AG09319 (cell line): ENCODE results near the gene FAM168B.
"Not testable (repeated sequence)": the region's sequence is repeated elsewhere in the genome, so short reads cannot be mapped to it uniquely, and the experiment has no call there.

Experiments
- DNase-seq: peaks from one replicate; pipeline ENCODE4 v3.0.0-alpha.2; 2010; ENCODE audit warnings: low read depth; ENCODE audit errors: extremely low read depth
- TF ChIP-seq, protein P1 (sequence below): IDR thresholded peaks from 2 replicates; pipeline ENCODE4 v1.5.1; 2011; ENCODE audit warnings: low read depth, mild to moderate bottlenecking, inconsistent platforms, low read length, moderate library complexity

Gene FAM168B

DNA sequence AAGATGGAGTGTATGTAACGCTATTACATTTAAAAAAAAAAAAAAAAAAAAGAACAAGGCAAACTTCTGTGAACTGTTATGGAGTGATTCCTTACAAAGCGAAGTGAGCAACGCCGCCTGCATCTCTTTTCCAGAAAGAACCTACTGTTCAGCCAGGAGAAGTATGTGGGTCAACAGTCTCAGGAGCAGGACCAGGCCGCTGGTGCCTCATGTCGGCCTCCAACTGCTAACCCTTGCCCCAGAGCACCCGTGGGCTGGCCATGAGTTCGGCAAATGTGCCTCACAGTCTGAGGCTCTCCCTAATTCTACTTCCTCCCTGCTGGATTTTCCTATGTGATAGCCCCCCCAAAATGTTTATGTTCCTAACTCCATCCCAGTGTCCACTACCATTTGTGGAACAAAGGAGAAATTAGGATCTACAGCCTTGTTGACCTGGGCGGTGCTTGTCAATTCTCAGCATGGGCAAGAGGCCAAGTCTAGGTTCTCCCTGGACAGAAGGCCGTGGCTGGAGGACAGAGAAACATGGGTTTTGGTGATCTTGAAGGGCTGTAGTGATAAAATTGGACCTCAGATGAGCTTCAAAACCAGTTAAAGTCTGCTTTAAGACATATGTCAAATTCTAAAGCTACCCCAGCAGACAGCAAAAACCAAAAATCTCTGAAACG is 15.9 kb downstream of the FAM168B start:
- DNase-seq: no peak
- TF ChIP-seq, protein P1, sequence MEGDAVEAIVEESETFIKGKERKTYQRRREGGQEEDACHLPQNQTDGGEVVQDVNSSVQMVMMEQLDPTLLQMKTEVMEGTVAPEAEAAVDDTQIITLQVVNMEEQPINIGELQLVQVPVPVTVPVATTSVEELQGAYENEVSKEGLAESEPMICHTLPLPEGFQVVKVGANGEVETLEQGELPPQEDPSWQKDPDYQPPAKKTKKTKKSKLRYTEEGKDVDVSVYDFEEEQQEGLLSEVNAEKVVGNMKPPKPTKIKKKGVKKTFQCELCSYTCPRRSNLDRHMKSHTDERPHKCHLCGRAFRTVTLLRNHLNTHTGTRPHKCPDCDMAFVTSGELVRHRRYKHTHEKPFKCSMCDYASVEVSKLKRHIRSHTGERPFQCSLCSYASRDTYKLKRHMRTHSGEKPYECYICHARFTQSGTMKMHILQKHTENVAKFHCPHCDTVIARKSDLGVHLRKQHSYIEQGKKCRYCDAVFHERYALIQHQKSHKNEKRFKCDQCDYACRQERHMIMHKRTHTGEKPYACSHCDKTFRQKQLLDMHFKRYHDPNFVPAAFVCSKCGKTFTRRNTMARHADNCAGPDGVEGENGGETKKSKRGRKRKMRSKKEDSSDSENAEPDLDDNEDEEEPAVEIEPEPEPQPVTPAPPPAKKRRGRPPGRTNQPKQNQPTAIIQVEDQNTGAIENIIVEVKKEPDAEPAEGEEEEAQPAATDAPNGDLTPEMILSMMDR: no peak

DNA sequence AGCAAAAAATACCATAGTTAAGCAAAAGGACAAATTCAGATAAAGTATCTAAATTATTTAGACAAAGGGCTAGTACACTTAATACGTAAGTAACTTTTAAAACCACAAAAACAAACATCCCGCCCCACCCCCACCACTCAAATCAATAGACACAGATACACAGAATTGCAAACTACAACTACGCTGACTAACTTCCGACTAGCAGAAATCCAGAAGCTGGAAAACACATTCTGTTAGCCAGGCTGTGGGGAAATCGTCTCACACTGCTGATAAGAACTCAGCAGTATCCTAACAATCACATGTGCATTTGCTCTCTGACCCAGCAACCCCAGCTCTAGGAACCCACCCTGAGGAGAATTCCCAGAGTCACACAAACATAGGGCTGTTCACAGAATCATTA is 16.6 kb downstream of the FAM168B start:
- no peak for DNase-seq
- TF ChIP-seq, protein P1: no peak

GRCh38 chr2:131075578-131075977 is 17.7 kb downstream of the FAM168B start:
- not testable (repeated sequence) for DNase-seq

DNA sequence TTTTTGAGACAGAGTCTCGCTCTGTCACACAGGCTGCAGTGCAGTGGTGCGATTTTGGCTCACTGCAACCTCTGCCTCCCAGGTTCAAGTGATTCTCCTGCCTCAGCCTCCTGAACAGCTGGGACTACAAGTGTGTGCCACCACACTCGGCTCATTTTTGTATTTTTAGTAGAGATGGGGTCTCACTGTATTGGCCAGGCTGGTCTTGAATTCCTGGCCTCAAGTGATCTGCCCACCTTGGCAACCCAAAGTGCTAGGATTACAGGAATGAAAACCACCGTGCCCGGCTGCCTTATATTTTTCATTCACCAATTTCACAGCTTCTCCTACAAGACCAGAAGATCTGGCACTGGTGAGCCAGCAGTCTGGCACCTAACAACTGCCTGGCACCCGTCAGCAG is 25.1 kb downstream of the FAM168B start:
- not testable (repeated sequence) for DNase-seq

DNA sequence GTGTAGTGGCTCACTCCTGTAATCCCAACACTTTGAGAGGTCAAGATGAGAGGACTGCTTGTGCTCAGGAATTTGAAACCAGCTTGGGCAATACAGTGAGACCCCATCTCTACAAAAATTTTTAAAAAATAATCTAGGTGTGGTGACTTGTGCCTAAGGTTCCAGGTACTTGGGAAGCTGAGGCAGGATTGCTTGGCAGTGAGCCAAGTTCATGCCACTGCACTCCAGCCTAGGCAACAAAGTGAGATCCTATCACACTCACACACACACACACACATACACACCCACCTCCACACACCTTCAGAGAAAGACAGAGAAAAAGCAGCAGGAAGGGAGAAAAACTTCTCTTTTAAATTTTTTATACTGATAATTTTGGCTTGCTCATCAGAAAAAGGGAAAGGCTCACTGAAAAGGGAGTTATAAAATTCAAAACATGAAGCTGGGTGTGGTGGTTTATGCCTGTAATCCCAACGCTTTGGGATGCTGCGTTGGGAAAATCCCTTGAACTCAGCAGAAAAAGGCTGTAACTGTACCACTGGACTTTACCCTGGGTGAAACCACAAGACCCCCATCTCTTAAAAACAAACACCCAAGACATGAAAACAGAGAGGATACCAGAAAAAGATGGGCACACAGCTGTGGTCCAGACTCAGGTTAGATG is 25.7 kb downstream of the FAM168B start:
- DNase-seq: no peak
- TF ChIP-seq, protein P1: no peak

- TF ChIP-seq, protein P1: no peak
- DNase-seq: no peak
These were observed 28.4 kb downstream of the FAM168B start for GRCh38 chr2:131064589-131065512.

DNA sequence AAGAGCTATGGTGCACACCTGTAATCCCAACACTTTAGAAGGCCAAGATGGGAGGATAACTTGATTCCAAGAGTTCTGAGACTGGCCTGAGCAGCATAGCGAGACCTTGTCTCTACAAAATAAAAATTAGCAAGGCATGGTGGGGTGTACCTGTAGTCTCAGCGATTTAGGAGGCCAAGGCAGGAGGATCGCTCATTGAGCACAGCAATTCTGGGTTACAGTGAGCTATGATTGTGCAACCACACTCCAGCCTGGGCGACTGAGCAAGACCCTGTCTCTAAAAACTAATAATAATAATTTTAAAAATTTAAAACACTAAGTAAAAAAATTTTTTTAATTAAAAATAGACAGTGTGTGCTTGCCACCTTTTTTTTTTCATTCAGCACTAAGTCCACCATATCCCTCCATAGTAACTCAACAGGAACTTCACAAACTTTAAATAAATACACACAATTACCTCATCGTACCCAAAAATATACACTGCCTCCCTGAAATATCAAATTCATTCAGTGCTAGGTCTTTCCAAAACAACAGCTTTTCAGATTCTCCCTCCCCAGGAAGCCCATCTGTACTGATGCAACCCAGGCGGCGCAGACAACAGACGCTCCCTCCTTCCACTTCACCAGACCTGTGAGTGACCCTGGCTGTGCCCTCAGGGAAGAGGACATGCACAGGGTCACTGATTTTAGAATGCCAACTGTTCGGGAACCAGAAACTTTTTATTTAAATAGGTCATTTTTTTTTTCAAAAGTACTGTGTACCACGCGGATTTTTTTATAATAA is 29.6 kb downstream of the FAM168B start:
- DNase-seq: no peak
- TF ChIP-seq, protein P1: no peak
